Measurements from ENCODE around the gene TRIM63. TPM values are rescaled to one million over a fixed set of nuclear protein-coding genes. Genes with fewer than 3 reads are reported as not detected.

Gene TRIM63
- total and polyA plus RNA-seq, 2 of the 13 experiments (the other 11 are each of a cell fraction or from before 2014, with no cell fraction given): not detected

DNA sequence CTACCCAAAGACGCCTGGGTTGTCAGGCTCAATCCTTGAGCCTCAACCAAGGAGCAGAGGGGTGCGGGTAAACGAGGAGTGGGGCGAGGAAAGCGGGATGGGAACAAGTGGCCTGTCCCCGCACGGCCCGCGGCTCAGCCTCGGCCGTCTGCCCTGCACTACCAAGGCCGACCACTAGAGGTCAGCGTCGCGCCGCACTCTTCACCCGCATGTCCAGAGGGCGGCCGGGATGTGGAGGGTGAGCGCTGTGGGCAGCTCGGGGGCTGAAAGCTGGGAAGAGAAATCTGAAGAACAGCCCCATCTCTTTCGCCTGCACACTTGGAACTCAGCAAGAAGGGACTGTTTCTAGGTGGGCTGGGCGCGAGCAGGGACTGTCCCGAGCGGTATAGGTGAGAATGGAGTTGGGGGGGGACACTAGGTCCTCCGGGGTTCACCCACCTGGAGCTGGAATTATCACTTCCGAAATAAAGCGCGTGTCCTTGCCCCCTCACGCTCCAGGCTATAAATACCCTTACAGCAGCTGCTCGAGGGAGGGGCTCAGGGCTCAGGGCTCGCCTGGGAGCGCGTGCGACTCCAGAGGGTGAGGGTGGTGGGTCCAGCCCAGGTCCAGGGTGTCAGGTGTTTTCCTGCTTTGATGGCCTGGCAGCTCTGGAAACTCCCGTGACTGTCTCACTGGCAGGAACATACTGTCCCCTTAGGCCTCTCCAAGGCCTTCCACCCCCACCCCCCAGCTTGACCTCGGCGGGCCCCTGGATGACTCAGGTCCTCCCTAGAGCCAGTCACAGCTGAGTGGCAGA lies 31.3 kb downstream of the TRIM63 start (continued):
- TF ChIP-seq, protein P1, sequence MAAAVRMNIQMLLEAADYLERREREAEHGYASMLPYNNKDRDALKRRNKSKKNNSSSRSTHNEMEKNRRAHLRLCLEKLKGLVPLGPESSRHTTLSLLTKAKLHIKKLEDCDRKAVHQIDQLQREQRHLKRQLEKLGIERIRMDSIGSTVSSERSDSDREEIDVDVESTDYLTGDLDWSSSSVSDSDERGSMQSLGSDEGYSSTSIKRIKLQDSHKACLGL (CRISPR knock-in tag; IDR thresholded peaks at IDR 0.05): peak; percentile 12; the same call in 1 of the 2 replicates
- 0 out of 2 replicates have a peak, but pooled peaks have one; percentile 11 for TF ChIP-seq ZNF782 (CRISPR knock-in tag; IDR thresholded peaks at IDR 0.05; ENCODE audit: borderline replicate concordance)
- TF ChIP-seq ZNF501 (CRISPR knock-in tag; IDR thresholded peaks at IDR 0.05): peak; percentile 45; the same call in 1 of the 2 replicates
- TF ChIP-seq RAD21 (CRISPR knock-in tag; IDR thresholded peaks at IDR 0.05): peak; percentile 90
- TF ChIP-seq THAP11 (CRISPR knock-in tag; IDR thresholded peaks at IDR 0.05): 0 out of 2 replicates have a peak, but pooled peaks have one; percentile 15
- TF ChIP-seq HMG20B (CRISPR knock-in tag; conservative IDR thresholded peaks at IDR 0.05): no peak
- 0 out of 2 replicates have a peak, but pooled peaks have one; percentile 40 for TF ChIP-seq ZNF772 (CRISPR knock-in tag; IDR thresholded peaks at IDR 0.05)
- TF ChIP-seq ZNF674 (CRISPR knock-in tag; IDR thresholded peaks at IDR 0.05; ENCODE audit: low read depth): 0 out of 2 replicates have a peak, but pooled peaks have one; percentile 64
- TF ChIP-seq TAF1 (CRISPR knock-in tag; IDR thresholded peaks at IDR 0.05): 0 out of 2 replicates have a peak, but pooled peaks have one; percentile 23
- TF ChIP-seq, protein P2, sequence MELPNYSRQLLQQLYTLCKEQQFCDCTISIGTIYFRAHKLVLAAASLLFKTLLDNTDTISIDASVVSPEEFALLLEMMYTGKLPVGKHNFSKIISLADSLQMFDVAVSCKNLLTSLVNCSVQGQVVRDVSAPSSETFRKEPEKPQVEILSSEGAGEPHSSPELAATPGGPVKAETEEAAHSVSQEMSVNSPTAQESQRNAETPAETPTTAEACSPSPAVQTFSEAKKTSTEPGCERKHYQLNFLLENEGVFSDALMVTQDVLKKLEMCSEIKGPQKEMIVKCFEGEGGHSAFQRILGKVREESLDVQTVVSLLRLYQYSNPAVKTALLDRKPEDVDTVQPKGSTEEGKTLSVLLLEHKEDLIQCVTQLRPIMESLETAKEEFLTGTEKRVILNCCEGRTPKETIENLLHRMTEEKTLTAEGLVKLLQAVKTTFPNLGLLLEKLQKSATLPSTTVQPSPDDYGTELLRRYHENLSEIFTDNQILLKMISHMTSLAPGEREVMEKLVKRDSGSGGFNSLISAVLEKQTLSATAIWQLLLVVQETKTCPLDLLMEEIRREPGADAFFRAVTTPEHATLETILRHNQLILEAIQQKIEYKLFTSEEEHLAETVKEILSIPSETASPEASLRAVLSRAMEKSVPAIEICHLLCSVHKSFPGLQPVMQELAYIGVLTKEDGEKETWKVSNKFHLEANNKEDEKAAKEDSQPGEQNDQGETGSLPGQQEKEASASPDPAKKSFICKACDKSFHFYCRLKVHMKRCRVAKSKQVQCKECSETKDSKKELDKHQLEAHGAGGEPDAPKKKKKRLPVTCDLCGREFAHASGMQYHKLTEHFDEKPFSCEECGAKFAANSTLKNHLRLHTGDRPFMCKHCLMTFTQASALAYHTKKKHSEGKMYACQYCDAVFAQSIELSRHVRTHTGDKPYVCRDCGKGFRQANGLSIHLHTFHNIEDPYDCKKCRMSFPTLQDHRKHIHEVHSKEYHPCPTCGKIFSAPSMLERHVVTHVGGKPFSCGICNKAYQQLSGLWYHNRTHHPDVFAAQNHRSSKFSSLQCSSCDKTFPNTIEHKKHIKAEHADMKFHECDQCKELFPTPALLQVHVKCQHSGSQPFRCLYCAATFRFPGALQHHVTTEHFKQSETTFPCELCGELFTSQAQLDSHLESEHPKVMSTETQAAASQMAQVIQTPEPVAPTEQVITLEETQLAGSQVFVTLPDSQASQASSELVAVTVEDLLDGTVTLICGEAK (IDR thresholded peaks at IDR 0.05): no peak
- TF ChIP-seq, protein P2 (CRISPR knock-in tag; IDR thresholded peaks at IDR 0.05): no peak; the same call in 1 of the 2 replicates
- TF ChIP-seq HNRNPK (IDR thresholded peaks at IDR 0.05; ENCODE audit: low read depth, low read length, poor library complexity, severe bottlenecking): peak; percentile 74
- peak; percentile 61; the same call in 1 of the 2 replicates for TF ChIP-seq ZNF776 (CRISPR knock-in tag; IDR thresholded peaks at IDR 0.05)
- TF ChIP-seq U2AF2 (IDR thresholded peaks at IDR 0.05; ENCODE audit: low read depth, low read length): no peak
- no peak for TF ChIP-seq NRL (CRISPR knock-in tag; IDR thresholded peaks at IDR 0.05; ENCODE audit: borderline replicate concordance)
- TF ChIP-seq NR2F6 (IDR thresholded peaks at IDR 0.05): peak; percentile 45; the same call in 1 of the 2 replicates
- peak; percentile 32; the same call in 1 of the 2 replicates for TF ChIP-seq NR2F6 (CRISPR knock-in tag; IDR thresholded peaks at IDR 0.05)
- TF ChIP-seq ZFP82 (CRISPR knock-in tag; IDR thresholded peaks at IDR 0.05; ENCODE audit: borderline replicate concordance): peak; percentile 53; the same call in 1 of the 2 replicates
- peak; percentile 11; the same call in 1 of the 2 replicates for TF ChIP-seq ZSCAN25 (CRISPR knock-in tag; IDR thresholded peaks at IDR 0.05)
- TF ChIP-seq ZNF138 (CRISPR knock-in tag; IDR thresholded peaks at IDR 0.05; ENCODE audit: low read depth): 0 out of 2 replicates have a peak, but pooled peaks have one; percentile 61
- TF ChIP-seq HOXA5 (CRISPR knock-in tag; IDR thresholded peaks at IDR 0.05): peak; percentile 25; the same call in 1 of the 2 replicates
